MCF 10A (cell line): ENCODE results near the gene GOLGA2. TPM values are rescaled to one million over a fixed set of nuclear protein-coding genes. Genes with fewer than 3 reads are reported as not detected.

ENCODE experiments used
- BruUV-seq: library from RNA; stranded (reverse); fragments of 400-500 nt; replicated peaks from 2 replicates; lab custom pipeline; 2021; lab: Mats Ljungman, UMichigan
- CTCF ChIA-PET: fragments of 300-600 bp; sonication (Branson Sonifier 250); formaldehyde crosslinking; extraction: SDS; loops from one replicate; lab custom pipeline; 2021; ENCODE audit warnings: antibody characterized with exemption, inconsistent platforms; lab: Yijun Ruan, JAX
- POLR2A ChIA-PET: fragments of 300-600, 350-650 bp; sonication (Branson Sonifier 250); formaldehyde crosslinking; extraction: SDS; loops from one replicate; lab custom pipeline; 2020; ENCODE audit warnings: antibody characterized with exemption, inconsistent platforms; lab: Yijun Ruan, JAX
- DNase-seq: peaks from one replicate; pipeline ENCODE4 v3.0.0-alpha.2; 2018; ENCODE audit not compliant: unreplicated experiment
- H3K27ac Mint-ChIP-seq: one replicate; pipeline ENCODE4 v1.8.0; 2022; ENCODE audit warnings: mild to moderate bottlenecking, low read depth, mixed read lengths; ENCODE audit not compliant: unreplicated experiment
- H3K27me3 Mint-ChIP-seq: one replicate; pipeline ENCODE4 v1.8.0; 2022; ENCODE audit warnings: mixed read lengths; ENCODE audit not compliant: insufficient read depth, unreplicated experiment
- H3K36me3 Mint-ChIP-seq: one replicate; pipeline ENCODE4 v1.8.0; 2022; ENCODE audit warnings: mild to moderate bottlenecking, moderate library complexity, mixed read lengths; ENCODE audit not compliant: insufficient read depth, unreplicated experiment
- H3K4me1 Mint-ChIP-seq: one replicate; pipeline ENCODE4 v1.8.0; 2022; ENCODE audit warnings: mixed read lengths; ENCODE audit not compliant: insufficient read depth, unreplicated experiment
- H3K4me3 Mint-ChIP-seq: one replicate; pipeline ENCODE4 v1.8.0; 2022; ENCODE audit warnings: mild to moderate bottlenecking, moderate library complexity, mixed read lengths; ENCODE audit not compliant: unreplicated experiment
- H3K9me3 Mint-ChIP-seq: one replicate; pipeline ENCODE4 v1.8.0; 2022; ENCODE audit warnings: mixed read lengths; ENCODE audit not compliant: unreplicated experiment
- intact Hi-C: fragments of 100-400 bp; cut with micrococcal nuclease; formaldehyde crosslinking; loops from 2 replicates; pipeline ENCODE4 v1.14.1; 2022
- total RNA-seq: library from RNA; stranded (reverse); gene quantifications from 2 replicates; pipeline ENCODE4 v1.2.3, GENCODE V29; 2022
- TF ChIP-seq, protein P1 (sequence below): fragments of 200-600 bp; IDR thresholded peaks from one replicate; pipeline ENCODE4 v1.8.0; 2022; ENCODE audit warnings: antibody characterized with exemption, mild to moderate bottlenecking; ENCODE audit not compliant: unreplicated experiment

GOLGA2 gene
- total RNA-seq, 1 experiment from 2014 or later: 124 TPM

- ChIA-PET POLR2A (interaction anchor here (0.9 kb wide), 1 partner anchor 10 kb away, joined by 3 read pairs; no protein-coding TSS in a partner anchor), CTCF (no interaction called here)
- H3K27ac Mint-ChIP-seq: no peak overlapping the region
- intact Hi-C loops: no loop called here
- no peaks in the 10 kb centered on the region for H3K27me3 Mint-ChIP-seq
- no peak overlapping the region for H3K4me3 Mint-ChIP-seq
- no peak for DNase-seq
- H3K4me1 Mint-ChIP-seq: no peaks in the 10 kb centered on the region
- no peaks in the 10 kb centered on the region for H3K9me3 Mint-ChIP-seq
- TF ChIP-seq, protein P1, sequence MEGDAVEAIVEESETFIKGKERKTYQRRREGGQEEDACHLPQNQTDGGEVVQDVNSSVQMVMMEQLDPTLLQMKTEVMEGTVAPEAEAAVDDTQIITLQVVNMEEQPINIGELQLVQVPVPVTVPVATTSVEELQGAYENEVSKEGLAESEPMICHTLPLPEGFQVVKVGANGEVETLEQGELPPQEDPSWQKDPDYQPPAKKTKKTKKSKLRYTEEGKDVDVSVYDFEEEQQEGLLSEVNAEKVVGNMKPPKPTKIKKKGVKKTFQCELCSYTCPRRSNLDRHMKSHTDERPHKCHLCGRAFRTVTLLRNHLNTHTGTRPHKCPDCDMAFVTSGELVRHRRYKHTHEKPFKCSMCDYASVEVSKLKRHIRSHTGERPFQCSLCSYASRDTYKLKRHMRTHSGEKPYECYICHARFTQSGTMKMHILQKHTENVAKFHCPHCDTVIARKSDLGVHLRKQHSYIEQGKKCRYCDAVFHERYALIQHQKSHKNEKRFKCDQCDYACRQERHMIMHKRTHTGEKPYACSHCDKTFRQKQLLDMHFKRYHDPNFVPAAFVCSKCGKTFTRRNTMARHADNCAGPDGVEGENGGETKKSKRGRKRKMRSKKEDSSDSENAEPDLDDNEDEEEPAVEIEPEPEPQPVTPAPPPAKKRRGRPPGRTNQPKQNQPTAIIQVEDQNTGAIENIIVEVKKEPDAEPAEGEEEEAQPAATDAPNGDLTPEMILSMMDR: no peak
- peaks cover 64% of the 10 kb centered on the region for H3K36me3 Mint-ChIP-seq
- no TSS peak for BruUV-seq
These were observed 15.5 kb downstream of the GOLGA2 start for GRCh38 chr9:128260340-128260739.

DNA sequence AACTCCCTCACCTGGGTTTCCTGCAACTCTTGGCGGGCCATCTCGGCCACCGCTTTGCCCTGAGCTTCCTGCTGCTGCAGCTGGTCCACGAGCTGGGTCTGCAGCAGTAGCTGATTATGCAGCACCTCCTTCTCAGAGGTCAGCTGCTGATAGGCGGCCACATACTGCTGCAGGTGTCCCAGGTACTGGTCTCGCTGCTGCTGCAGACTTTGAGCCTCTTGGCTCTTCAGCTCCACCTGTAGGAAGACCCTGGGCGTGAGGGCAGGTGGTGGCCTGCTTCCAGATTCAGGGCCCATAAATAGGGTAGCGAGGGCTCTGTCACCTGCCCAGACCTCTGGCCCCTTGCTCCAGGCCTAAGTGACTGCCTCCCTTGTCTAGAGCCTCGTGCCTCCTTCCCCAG is 16.7 kb downstream of the GOLGA2 start:
- TF ChIP-seq, protein P1: no peak
- no peak for DNase-seq
- Mint-ChIP-seq H3K4me3 (no peak overlapping the region), H3K27me3 (no peaks in the 10 kb centered on the region), H3K9me3 (no peaks in the 10 kb centered on the region), H3K36me3 (peaks cover 58% of the 10 kb centered on the region), H3K4me1 (peaks cover 6% of the 10 kb centered on the region), H3K27ac (no peak overlapping the region)
- POLR2A ChIA-PET: no interaction called here
- BruUV-seq: no TSS peak
- intact Hi-C loops: no loop called here
- CTCF ChIA-PET: no interaction called here

- Mint-ChIP-seq H3K27me3 (no peaks in the 10 kb centered on the region), H3K27ac (no peak overlapping the region), H3K4me3 (no peak overlapping the region), H3K4me1 (peaks cover 6% of the 10 kb centered on the region), H3K36me3 (peaks cover 50% of the 10 kb centered on the region), H3K9me3 (no peaks in the 10 kb centered on the region)
- ChIA-PET CTCF (interaction anchor here (0.7 to 1.0 kb wide), 2 partner anchors 38 to 315 kb away, joined by 3 read pairs; no protein-coding TSS in a partner anchor), POLR2A (no interaction called here)
- intact Hi-C loops: no loop called here
- TF ChIP-seq, protein P1: no peak
- BruUV-seq: no TSS peak
- DNase-seq: no peak
These were observed 17.5 kb downstream of the GOLGA2 start for GRCh38 chr9:128258326-128258725.

- no peak overlapping the region for H3K4me3 Mint-ChIP-seq
- ChIA-PET POLR2A (interaction anchor here (0.6 kb wide), 1 partner anchor 198 kb away, joined by 3 read pairs; the partner anchor contains the start of gene ODF2), CTCF (interaction anchor here (1.0 kb wide), 1 partner anchor 38 kb away, joined by 3 read pairs; no protein-coding TSS in a partner anchor)
- TF ChIP-seq, protein P1: no peak
- H3K4me1 Mint-ChIP-seq: peaks cover 6% of the 10 kb centered on the region
- no TSS peak for BruUV-seq
- no peaks in the 10 kb centered on the region for H3K27me3 Mint-ChIP-seq
- no peak overlapping the region for H3K27ac Mint-ChIP-seq
- H3K36me3 Mint-ChIP-seq: peaks cover 46% of the 10 kb centered on the region
- no peak for DNase-seq
- H3K9me3 Mint-ChIP-seq: no peaks in the 10 kb centered on the region
- intact Hi-C loops: no loop called here
These were observed 17.9 kb downstream of the GOLGA2 start for GRCh38 chr9:128257907-128258306.
